PFSK-1 (cell line): ENCODE results near the gene IGSF8.

ENCODE experiments used
- POLR2AphosphoS5 ChIP-seq: IDR thresholded peaks from 2 replicates; pipeline ENCODE4 v1.6.1; 2012; ENCODE audit warnings: low read depth, mild to moderate bottlenecking, control low read depth, low read length, moderate library complexity
- REST ChIP-seq, 2 experiments: IDR thresholded peaks; 2 replicates each; pipeline versions ENCODE4 v1.6.1 to v1.8.0; 2011 to 2012; ENCODE audit warnings: low read depth in 2 of 2, low read length in 2 of 2, control low read depth in 1 of 2, inconsistent platforms in 1 of 2, mild to moderate bottlenecking in 1 of 2, moderate library complexity in 1 of 2; ENCODE audit not compliant: insufficient read depth in 1 of 2
- SIN3A ChIP-seq: IDR thresholded peaks from 2 replicates; pipeline ENCODE4 v1.6.1; 2012; ENCODE audit warnings: mild to moderate bottlenecking, low read length, moderate library complexity, borderline replicate concordance; ENCODE audit not compliant: insufficient read depth
- TAF1 ChIP-seq: IDR thresholded peaks from 2 replicates; pipeline ENCODE4 v1.6.1; 2012; ENCODE audit warnings: low read length, control low read depth, borderline replicate concordance; ENCODE audit not compliant: insufficient read depth

DNA sequence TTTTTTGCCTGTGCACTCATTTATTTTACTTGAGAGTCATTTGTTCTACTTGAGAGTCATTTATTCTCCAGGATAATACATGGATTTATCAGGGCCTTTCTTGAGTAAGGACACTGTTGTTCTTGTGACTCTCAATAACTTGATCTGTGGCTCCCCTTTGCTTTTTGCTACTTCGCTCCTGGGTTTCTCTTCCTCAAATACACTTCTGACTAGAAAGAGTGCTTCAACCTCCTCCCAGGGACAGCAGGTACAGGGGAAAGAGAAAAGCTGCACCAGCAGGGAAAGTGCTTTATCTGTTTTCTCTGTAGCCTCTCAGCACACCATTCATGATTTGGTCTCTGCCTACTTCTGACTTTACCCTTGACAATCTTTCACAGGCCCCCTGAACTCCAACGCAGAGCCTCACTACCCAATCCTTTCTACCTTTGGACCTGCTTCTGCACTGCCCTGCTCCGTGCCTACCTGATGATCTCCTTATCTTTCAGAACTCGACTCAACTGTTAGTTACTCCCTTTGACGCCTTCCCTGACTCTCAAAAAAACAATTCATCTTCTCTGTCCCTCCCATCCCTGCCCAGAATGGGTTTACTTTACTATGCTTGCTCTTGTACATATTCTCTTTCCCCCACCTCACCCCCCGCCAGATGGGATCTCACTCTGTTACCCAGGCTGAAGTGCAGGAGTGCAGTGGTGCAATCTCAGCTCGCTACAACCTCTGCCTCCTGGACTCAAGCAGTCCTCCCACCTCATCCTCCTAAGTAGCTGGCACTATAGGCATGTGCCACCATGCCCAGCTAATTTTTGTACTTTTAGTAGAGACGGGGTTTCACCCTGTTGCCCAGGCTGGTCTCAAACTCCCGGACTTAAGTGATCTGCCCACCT lies 51.1 kb downstream of the IGSF8 start:
- TF ChIP-seq SIN3A (no peak), REST (IDR thresholded peaks at IDR 0.05; ENCODE audit: insufficient read depth in 1 of 2, low read depth in 2 of 2, low read length in 2 of 2) (no peak), POLR2AphosphoS5 (no peak), TAF1 (no peak)
